ENCODE results near the gene ZNF473.

GRCh38 chr19:49987159-49987698 lies 38.6 kb upstream of the ZNF473 start:
- TF ChIP-seq AHR (CRISPR knock-in tag; IDR thresholded peaks at IDR 0.05) (peak; percentile 100), MTF2 (CRISPR knock-in tag; IDR thresholded peaks at IDR 0.05; ENCODE audit: borderline replicate concordance) (peak; percentile 98), EP300 (IDR thresholded peaks at IDR 0.05; ENCODE audit: low read depth in 2 of 2, low read length in 2 of 2) (no peak), EP300 (CRISPR knock-in tag; IDR thresholded peaks at IDR 0.05; ENCODE audit: borderline replicate concordance) (peak; percentile 92)
- TF ChIP-seq, protein P1, sequence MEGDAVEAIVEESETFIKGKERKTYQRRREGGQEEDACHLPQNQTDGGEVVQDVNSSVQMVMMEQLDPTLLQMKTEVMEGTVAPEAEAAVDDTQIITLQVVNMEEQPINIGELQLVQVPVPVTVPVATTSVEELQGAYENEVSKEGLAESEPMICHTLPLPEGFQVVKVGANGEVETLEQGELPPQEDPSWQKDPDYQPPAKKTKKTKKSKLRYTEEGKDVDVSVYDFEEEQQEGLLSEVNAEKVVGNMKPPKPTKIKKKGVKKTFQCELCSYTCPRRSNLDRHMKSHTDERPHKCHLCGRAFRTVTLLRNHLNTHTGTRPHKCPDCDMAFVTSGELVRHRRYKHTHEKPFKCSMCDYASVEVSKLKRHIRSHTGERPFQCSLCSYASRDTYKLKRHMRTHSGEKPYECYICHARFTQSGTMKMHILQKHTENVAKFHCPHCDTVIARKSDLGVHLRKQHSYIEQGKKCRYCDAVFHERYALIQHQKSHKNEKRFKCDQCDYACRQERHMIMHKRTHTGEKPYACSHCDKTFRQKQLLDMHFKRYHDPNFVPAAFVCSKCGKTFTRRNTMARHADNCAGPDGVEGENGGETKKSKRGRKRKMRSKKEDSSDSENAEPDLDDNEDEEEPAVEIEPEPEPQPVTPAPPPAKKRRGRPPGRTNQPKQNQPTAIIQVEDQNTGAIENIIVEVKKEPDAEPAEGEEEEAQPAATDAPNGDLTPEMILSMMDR (CRISPR knock-in tag; IDR thresholded peaks at IDR 0.05) = peak; percentile 32; the same call in 1 of the 2 replicates
- TF ChIP-seq, protein P2, sequence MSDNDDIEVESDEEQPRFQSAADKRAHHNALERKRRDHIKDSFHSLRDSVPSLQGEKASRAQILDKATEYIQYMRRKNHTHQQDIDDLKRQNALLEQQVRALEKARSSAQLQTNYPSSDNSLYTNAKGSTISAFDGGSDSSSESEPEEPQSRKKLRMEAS (IDR thresholded peaks at IDR 0.05) = peak; percentile 85
